Measurements from ENCODE around the gene HOXD11.

Gene HOXD11

DNA sequence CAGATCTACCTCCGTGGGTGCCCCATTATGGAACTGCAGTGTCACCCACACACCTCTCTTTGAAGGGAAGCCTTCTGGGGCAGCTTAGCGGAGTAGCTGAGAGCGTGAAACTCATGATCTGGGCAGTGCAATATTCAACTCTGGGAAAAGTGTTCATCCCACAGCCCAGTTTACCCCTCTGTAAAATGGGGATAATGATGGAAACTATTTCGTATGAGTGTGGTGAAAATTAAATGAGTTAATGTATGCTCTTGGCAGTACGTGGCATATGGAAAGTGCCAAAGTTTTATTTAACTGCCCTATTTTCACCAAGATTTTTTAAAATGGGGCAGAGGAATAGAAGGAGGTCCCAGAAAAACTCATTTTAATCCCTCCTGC, 34.8 kb upstream of the HOXD11 start:
- Histone ChIP-seq H3K27me3 (ENCODE audit: control insufficient read depth in 3 of 3, insufficient read depth in 3 of 3, low read depth in 1 of 3, low read length in 3 of 3) (peaks cover 60 to 97% (median 61%) of the 10 kb centered on the region in 3 experiments), H3K27ac (replicated peaks; ENCODE audit: low read length) (no peak overlapping the region), H3K18ac (ENCODE audit: low read length) (no peak overlapping the region), H2BK15ac (ENCODE audit: low read length) (no peak overlapping the region), H3K4ac (ENCODE audit: low read length) (no peak overlapping the region), H2AK5ac (ENCODE audit: low read depth, low read length) (no peak overlapping the region), H3K14ac (ENCODE audit: low read length) (no peak overlapping the region), H3K79me1 (ENCODE audit: low read depth, low read length) (no peaks in the 10 kb centered on the region), H3K4me1 (ENCODE audit: control insufficient read depth in 2 of 2, insufficient read depth in 1 of 2, low read depth in 1 of 2, low read length in 2 of 2) (peaks cover 0 to 2% of the 10 kb centered on the region in 2 donors), H3K36me3 (replicated peaks in 1 of 2; ENCODE audit: control insufficient read depth in 2 of 2, insufficient read depth in 2 of 2, low read length in 2 of 2) (no peaks in the 10 kb centered on the region), H2BK5ac (ENCODE audit: low read length) (no peak overlapping the region), H4K8ac (ENCODE audit: low read depth, low read length) (no peak overlapping the region), H3K23ac (ENCODE audit: low read depth, low read length, poor library complexity) (no peak overlapping the region), H3K9me3 (replicated peaks in 1 of 2; ENCODE audit: control insufficient read depth in 2 of 2, insufficient read depth in 1 of 2, low read depth in 1 of 2, low read length in 2 of 2) (peaks cover 0 to 9% of the 10 kb centered on the region in 2 donors), H4K91ac (ENCODE audit: low read depth, low read length, poor library complexity) (no peak overlapping the region), H3K4me2 (ENCODE audit: insufficient read depth, low read length, poor library complexity, severe bottlenecking) (no peak overlapping the region), H2BK120ac (ENCODE audit: low read depth, low read length) (no peak overlapping the region), H2BK12ac (ENCODE audit: low read length) (no peak overlapping the region), H3K9ac (ENCODE audit: low read depth, low read length, poor library complexity) (no peak overlapping the region), H3K4me3 (ENCODE audit: low read length in 2 of 2) (no peak overlapping the region), H2AFZ (ENCODE audit: low read length) (no peak overlapping the region)
- no CpG with 5 or more reads among the region's 5 CpGs for WGBS, 2 donors (ENCODE audit: extremely low coverage in 2 of 2, insufficient read length in 2 of 2, insufficient replicate concordance in 1 of 2)
- DNase-seq (ENCODE audit: low spot score) = no peak

DNA sequence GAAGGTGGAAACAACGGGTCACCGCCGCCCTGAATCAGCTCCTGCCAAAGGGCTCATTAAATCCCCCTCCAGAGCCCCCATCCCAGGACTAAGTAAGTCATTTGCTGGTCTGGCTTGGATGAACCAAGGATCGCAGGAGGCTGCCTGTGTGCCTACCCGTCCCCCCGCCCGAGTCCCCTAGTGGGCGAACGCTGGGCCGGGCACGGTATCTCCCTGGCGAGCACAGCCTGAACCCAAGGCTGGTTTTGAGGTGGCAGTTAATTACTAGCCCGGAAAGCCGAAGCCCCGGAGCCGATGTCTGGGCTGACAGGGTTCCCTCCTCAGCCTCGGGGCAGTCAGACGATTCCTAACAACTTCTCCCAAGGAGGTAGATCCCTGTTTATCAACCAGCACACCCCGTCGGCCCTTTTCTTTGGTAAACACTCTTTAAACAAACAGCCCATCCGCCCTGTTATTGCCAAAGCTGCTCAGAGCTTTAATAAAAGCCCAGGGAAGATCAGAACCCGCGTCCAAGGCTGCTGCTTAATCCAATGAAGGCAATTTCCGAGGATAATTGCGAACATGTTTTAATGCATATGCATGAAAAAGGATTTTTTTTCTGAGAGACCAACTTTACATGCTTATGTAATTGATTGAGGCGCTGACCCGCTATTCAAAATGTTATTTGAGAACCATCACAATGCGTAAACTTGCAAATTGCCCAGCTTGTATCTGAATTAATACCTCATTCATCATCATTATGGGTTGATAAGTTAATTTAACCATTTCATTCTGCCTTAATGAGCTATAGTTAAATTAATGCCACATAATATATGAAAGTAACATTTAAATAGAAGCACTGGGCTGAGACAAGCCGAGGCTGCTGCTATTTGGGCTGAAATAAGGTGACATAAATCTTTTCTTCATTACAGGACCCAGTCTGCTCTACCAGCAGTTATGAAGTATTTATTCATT, 33.9 kb upstream of the HOXD11 start:
- no peak overlapping the region for H3K14ac ChIP-seq (ENCODE audit: low read length)
- peaks cover 51 to 89% (median 70%) of the 10 kb centered on the region in 3 experiments for H3K27me3 ChIP-seq (ENCODE audit: control insufficient read depth in 3 of 3, insufficient read depth in 3 of 3, low read depth in 1 of 3, low read length in 3 of 3)
- H3K36me3 ChIP-seq (replicated peaks in 1 of 2; ENCODE audit: control insufficient read depth in 2 of 2, insufficient read depth in 2 of 2, low read length in 2 of 2) = no peaks in the 10 kb centered on the region
- H3K4me1 ChIP-seq (ENCODE audit: control insufficient read depth in 2 of 2, insufficient read depth in 1 of 2, low read depth in 1 of 2, low read length in 2 of 2) = peaks cover 0 to 2% of the 10 kb centered on the region in 2 donors
- H3K4me3 ChIP-seq (ENCODE audit: low read length in 2 of 2) = no peak overlapping the region
- H3K79me1 ChIP-seq (ENCODE audit: low read depth, low read length) = no peaks in the 10 kb centered on the region
- no peak overlapping the region for H3K27ac ChIP-seq (replicated peaks; ENCODE audit: low read length)
- no peak overlapping the region for H2BK120ac ChIP-seq (ENCODE audit: low read depth, low read length)
- peak overlapping the region; percentile 23 for H3K23ac ChIP-seq (ENCODE audit: low read depth, low read length, poor library complexity)
- no peak overlapping the region for H3K18ac ChIP-seq (ENCODE audit: low read length)
- WGBS, 2 donors (ENCODE audit: extremely low coverage in 2 of 2, insufficient read length in 2 of 2, insufficient replicate concordance in 1 of 2) = no CpG with 5 or more reads among the region's 29 CpGs
- no peak overlapping the region for H4K8ac ChIP-seq (ENCODE audit: low read depth, low read length)
- no peak overlapping the region for H3K9ac ChIP-seq (ENCODE audit: low read depth, low read length, poor library complexity)
- H3K9me3 ChIP-seq (replicated peaks in 1 of 2; ENCODE audit: control insufficient read depth in 2 of 2, insufficient read depth in 1 of 2, low read depth in 1 of 2, low read length in 2 of 2) = peaks cover 0 to 7% of the 10 kb centered on the region in 2 donors
- H2BK12ac ChIP-seq (ENCODE audit: low read length) = no peak overlapping the region
- H4K91ac ChIP-seq (ENCODE audit: low read depth, low read length, poor library complexity) = no peak overlapping the region
- no peak overlapping the region for H2BK5ac ChIP-seq (ENCODE audit: low read length)
- H2BK15ac ChIP-seq (ENCODE audit: low read length) = no peak overlapping the region
- no peak overlapping the region for H3K4ac ChIP-seq (ENCODE audit: low read length)
- H2AFZ ChIP-seq (ENCODE audit: low read length) = no peak overlapping the region
- no peak overlapping the region for H2AK5ac ChIP-seq (ENCODE audit: low read depth, low read length)
- no peak overlapping the region for H3K4me2 ChIP-seq (ENCODE audit: insufficient read depth, low read length, poor library complexity, severe bottlenecking)
- no peak for DNase-seq (ENCODE audit: low spot score)

DNA sequence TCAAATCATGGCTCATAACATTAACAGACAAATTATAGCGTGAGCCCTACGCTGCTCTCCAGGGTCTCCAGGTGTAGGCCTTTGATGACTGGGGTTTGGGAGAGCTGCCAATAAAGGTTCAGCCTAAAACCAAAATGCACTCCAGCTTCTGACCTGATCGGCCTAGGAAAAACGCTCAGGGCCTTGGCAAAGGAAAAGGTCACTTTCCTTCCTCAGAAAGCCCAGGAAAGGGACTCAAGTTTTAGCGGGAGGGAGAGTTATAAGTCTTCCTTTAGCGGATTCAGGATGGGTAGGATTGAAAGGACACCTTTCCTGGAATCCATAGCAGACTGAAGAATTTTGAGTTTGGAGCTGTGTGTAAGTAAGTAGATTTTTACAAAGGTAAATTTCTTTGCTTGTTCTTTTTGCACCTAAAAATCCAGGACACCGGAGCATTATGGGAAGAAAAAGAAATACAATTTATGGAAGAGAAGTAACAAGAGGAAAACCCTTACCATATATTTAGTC, 32.1 kb upstream of the HOXD11 start:
- no CpG with 5 or more reads among the region's 7 CpGs for WGBS, 2 donors (ENCODE audit: extremely low coverage in 2 of 2, insufficient read length in 2 of 2, insufficient replicate concordance in 1 of 2)

GRCh38 chr2:176075481-176075880, 31.6 kb upstream of the HOXD11 start:
- no peak overlapping the region for H3K27ac ChIP-seq (replicated peaks; ENCODE audit: low read length)
- H2BK15ac ChIP-seq (ENCODE audit: low read length) = no peak overlapping the region
- no peak overlapping the region for H2BK12ac ChIP-seq (ENCODE audit: low read length)
- H3K9me3 ChIP-seq (replicated peaks in 1 of 2; ENCODE audit: control insufficient read depth in 2 of 2, insufficient read depth in 1 of 2, low read depth in 1 of 2, low read length in 2 of 2) = peaks cover 0 to 4% of the 10 kb centered on the region in 2 donors
- DNase-seq (ENCODE audit: low spot score) = no peak
- H4K8ac ChIP-seq (ENCODE audit: low read depth, low read length) = no peak overlapping the region
- no peaks in the 10 kb centered on the region for H3K79me1 ChIP-seq (ENCODE audit: low read depth, low read length)
- no peaks in the 10 kb centered on the region for H3K36me3 ChIP-seq (replicated peaks in 1 of 2; ENCODE audit: control insufficient read depth in 2 of 2, insufficient read depth in 2 of 2, low read length in 2 of 2)
- H4K91ac ChIP-seq (ENCODE audit: low read depth, low read length, poor library complexity) = no peak overlapping the region
- H2AFZ ChIP-seq (ENCODE audit: low read length) = peak overlapping the region; percentile 15
- no peak overlapping the region for H2BK120ac ChIP-seq (ENCODE audit: low read depth, low read length)
- no peak overlapping the region for H2BK5ac ChIP-seq (ENCODE audit: low read length)
- no peak overlapping the region for H3K4me3 ChIP-seq (ENCODE audit: low read length in 2 of 2)
- no peak overlapping the region for H3K4me2 ChIP-seq (ENCODE audit: insufficient read depth, low read length, poor library complexity, severe bottlenecking)
- H3K4me1 ChIP-seq (ENCODE audit: control insufficient read depth in 2 of 2, insufficient read depth in 1 of 2, low read depth in 1 of 2, low read length in 2 of 2) = peaks cover 0 to 2% of the 10 kb centered on the region in 2 donors
- H3K14ac ChIP-seq (ENCODE audit: low read length) = no peak overlapping the region
- peaks cover 43 to 89% (median 88%) of the 10 kb centered on the region in 3 experiments for H3K27me3 ChIP-seq (ENCODE audit: control insufficient read depth in 3 of 3, insufficient read depth in 3 of 3, low read depth in 1 of 3, low read length in 3 of 3)
- H3K18ac ChIP-seq (ENCODE audit: low read length) = no peak overlapping the region
- H3K9ac ChIP-seq (ENCODE audit: low read depth, low read length, poor library complexity) = no peak overlapping the region
- no peak overlapping the region for H3K23ac ChIP-seq (ENCODE audit: low read depth, low read length, poor library complexity)
- WGBS, 2 donors (ENCODE audit: extremely low coverage in 2 of 2, insufficient read length in 2 of 2, insufficient replicate concordance in 1 of 2) = no CpG with 5 or more reads among the region's 15 CpGs
- no peak overlapping the region for H2AK5ac ChIP-seq (ENCODE audit: low read depth, low read length)
- no peak overlapping the region for H3K4ac ChIP-seq (ENCODE audit: low read length)

More for the DNA sequence above, 32.1 kb upstream of the HOXD11 start:
- Histone ChIP-seq H4K91ac (ENCODE audit: low read depth, low read length, poor library complexity) (no peak overlapping the region), H2BK12ac (ENCODE audit: low read length) (no peak overlapping the region), H2BK15ac (ENCODE audit: low read length) (no peak overlapping the region), H3K14ac (ENCODE audit: low read length) (no peak overlapping the region), H4K8ac (ENCODE audit: low read depth, low read length) (no peak overlapping the region), H2AK5ac (ENCODE audit: low read depth, low read length) (no peak overlapping the region), H3K36me3 (replicated peaks in 1 of 2; ENCODE audit: control insufficient read depth in 2 of 2, insufficient read depth in 2 of 2, low read length in 2 of 2) (no peaks in the 10 kb centered on the region), H3K9me3 (replicated peaks in 1 of 2; ENCODE audit: control insufficient read depth in 2 of 2, insufficient read depth in 1 of 2, low read depth in 1 of 2, low read length in 2 of 2) (peaks cover 0 to 6% of the 10 kb centered on the region in 2 donors), H2AFZ (ENCODE audit: low read length) (no peak overlapping the region), H3K4me3 (ENCODE audit: low read length in 2 of 2) (no peak overlapping the region), H2BK120ac (ENCODE audit: low read depth, low read length) (no peak overlapping the region), H3K27ac (replicated peaks; ENCODE audit: low read length) (no peak overlapping the region), H3K4ac (ENCODE audit: low read length) (no peak overlapping the region), H3K18ac (ENCODE audit: low read length) (no peak overlapping the region), H3K4me1 (ENCODE audit: control insufficient read depth in 2 of 2, insufficient read depth in 1 of 2, low read depth in 1 of 2, low read length in 2 of 2) (peaks cover 0 to 2% of the 10 kb centered on the region in 2 donors), H3K9ac (ENCODE audit: low read depth, low read length, poor library complexity) (no peak overlapping the region), H3K23ac (ENCODE audit: low read depth, low read length, poor library complexity) (no peak overlapping the region), H3K27me3 (ENCODE audit: control insufficient read depth in 3 of 3, insufficient read depth in 3 of 3, low read depth in 1 of 3, low read length in 3 of 3) (peaks cover 46 to 89% (median 87%) of the 10 kb centered on the region in 3 experiments), H3K79me1 (ENCODE audit: low read depth, low read length) (no peaks in the 10 kb centered on the region), H2BK5ac (ENCODE audit: low read length) (no peak overlapping the region), H3K4me2 (ENCODE audit: insufficient read depth, low read length, poor library complexity, severe bottlenecking) (no peak overlapping the region)
- no peak for DNase-seq (ENCODE audit: low spot score)
